ENCODE measurements around the gene PRIM2.
"Not testable (repeated sequence)": the region's sequence is repeated elsewhere in the genome, so short reads cannot be mapped to it uniquely, and the experiment has no call there.

GRCh38 chr6:57486494-57487081 lies 169.2 kb downstream of the PRIM2 start:
- TF ChIP-seq CTCF, POLR2A, POLR2AphosphoS5 (IDR thresholded peaks at IDR 0.05): not testable (repeated sequence)
